Measurements from ENCODE around the gene ANO4. TPM values are rescaled to one million over a fixed set of nuclear protein-coding genes. Genes with fewer than 3 reads are reported as not detected.

ANO4 gene
- total and polyA plus RNA-seq, 2 of the 8 experiments (the other 6 are each of a cell fraction or from before 2014, with no cell fraction given), result 1.1 to 3.4 TPM

- no peak overlapping the region for H2BK15ac ChIP-seq (ENCODE audit: low read length)
- TF ChIP-seq USF2 (IDR thresholded peaks at IDR 0.05; ENCODE audit: low read length), result no peak
- no peak for TF ChIP-seq TCF12 (IDR thresholded peaks at IDR 0.05; ENCODE audit: low read depth, low read length)
- TF ChIP-seq SIN3A (conservative IDR thresholded peaks at IDR 0.05 in 1 of 2, IDR thresholded peaks at IDR 0.05 in 1 of 2; ENCODE audit: low read depth in 1 of 2, low read length in 2 of 2), result no peak
- TF ChIP-seq POLR2A (IDR thresholded peaks at IDR 0.05; ENCODE audit: control extremely low read depth in 1 of 2, low read depth in 2 of 2, low read length in 2 of 2), result no peak
- no peak for TF ChIP-seq SIRT6 (IDR thresholded peaks at IDR 0.05; ENCODE audit: low read length)
- no peak for TF ChIP-seq MAX (IDR thresholded peaks at IDR 0.05)
- no peak for TF ChIP-seq E2F6 (IDR thresholded peaks at IDR 0.05)
- H3K23ac ChIP-seq (ENCODE audit: insufficient read length), result no peak overlapping the region
- no peak overlapping the region for H4K91ac ChIP-seq (replicated peaks; ENCODE audit: insufficient read length, low read length)
- H3K79me1 ChIP-seq (ENCODE audit: low read depth, low read length), result no peaks in the 10 kb centered on the region
- no peak overlapping the region for H3K27ac ChIP-seq (ENCODE audit: low read depth, low read length)
- H3K4me1 ChIP-seq (replicated peaks in 1 of 4; ENCODE audit: control insufficient read depth in 3 of 4, insufficient read depth in 4 of 4, low read length in 3 of 4), result peaks cover 4 to 17% (median 12%) of the 10 kb centered on the region in 4 experiments
- ChIA-PET POLR2A (ENCODE audit: partially characterized antibody) (interaction anchor here (0.6 kb wide), 1 partner anchor 12 kb away, joined by 3 read pairs; no protein-coding TSS in a partner anchor), CTCF (ENCODE audit: partially characterized antibody) (interaction anchor here (0.6 to 1.4 kb wide), 2 partner anchors 31 to 34 kb away, joined by 3 to 4 read pairs; no protein-coding TSS in a partner anchor)
- no peak overlapping the region for H3K4me3 ChIP-seq (ENCODE audit: extremely low read depth in 1 of 4, insufficient read depth in 2 of 4, low read depth in 3 of 4, low read length in 4 of 4)
- H2AFZ ChIP-seq (ENCODE audit: low read length), result no peak overlapping the region
- no peak overlapping the region for H2AK5ac ChIP-seq (ENCODE audit: low read depth, low read length)
- no peaks in the 10 kb centered on the region for H3K23me2 ChIP-seq (ENCODE audit: low read depth, low read length)
- no peak overlapping the region for H4K5ac ChIP-seq (ENCODE audit: insufficient read length, low read depth, low read length)
- FAIRE-seq (no peak), DNase-seq (ENCODE audit: low read depth in 1 of 2, low spot score in 2 of 2) (no peak)
- 91% methylated on average over 3 of the region's 3 CpGs; no CpG with 5 or more reads in 1 of the 2 experiments for WGBS, 2 experiments (ENCODE audit: extremely low coverage in 1 of 2, insufficient coverage in 1 of 2, insufficient read length in 1 of 2, insufficient replicate concordance in 2 of 2, low coverage in 1 of 2, low lambda C conversion rate in 2 of 2, missing lambda C conversion rate in 1 of 2)
- H4K8ac ChIP-seq (ENCODE audit: extremely low read depth, insufficient read depth, low read length), result no peak overlapping the region
- no peaks in the 10 kb centered on the region for H3K79me2 ChIP-seq (ENCODE audit: control insufficient read depth in 1 of 2, insufficient read depth in 2 of 2, low read length in 2 of 2)
- H3K18ac ChIP-seq (ENCODE audit: extremely low read depth, low read length), result no peak overlapping the region
- no peak overlapping the region for H2BK5ac ChIP-seq (ENCODE audit: low read depth, low read length)
- no peak overlapping the region for H3K9ac ChIP-seq (replicated peaks in 1 of 4; ENCODE audit: extremely low read depth in 1 of 4, low read depth in 3 of 4, low read length in 3 of 4)
- H3K4me2 ChIP-seq (ENCODE audit: insufficient read depth in 1 of 2, low read depth in 2 of 2, low read length in 2 of 2), result no peak overlapping the region
- no peaks in the 10 kb centered on the region for H4K20me1 ChIP-seq (replicated peaks in 1 of 2; ENCODE audit: control insufficient read depth in 1 of 2, insufficient read depth in 2 of 2, low read length in 2 of 2)
- no peak overlapping the region for H2BK12ac ChIP-seq (ENCODE audit: low read depth, low read length)
- H2BK120ac ChIP-seq (replicated peaks; ENCODE audit: low read depth, low read length), result no peak overlapping the region
- H3K9me3 ChIP-seq (ENCODE audit: insufficient read depth in 2 of 2, low read depth in 1 of 2, low read length in 1 of 2), result no peaks in the 10 kb centered on the region
- H2BK20ac ChIP-seq (ENCODE audit: low read length), result no peak overlapping the region
- H3K56ac ChIP-seq (replicated peaks; ENCODE audit: insufficient read length, low read depth, low read length), result no peak overlapping the region
- no peaks in the 10 kb centered on the region for H3K36me3 ChIP-seq (ENCODE audit: control insufficient read depth in 2 of 4, insufficient read depth in 4 of 4, low read length in 3 of 4)
- peaks cover 0 to 4% (median 2%) of the 10 kb centered on the region in 4 experiments; a peak in 4 of 7 replicates for H3K27me3 ChIP-seq (replicated peaks in 1 of 4; ENCODE audit: control insufficient read depth in 3 of 4, extremely low read depth in 1 of 4, insufficient read depth in 3 of 4, low read length in 3 of 4)
- no peak overlapping the region for H3K14ac ChIP-seq (ENCODE audit: insufficient read length)
- H3K4ac ChIP-seq (replicated peaks; ENCODE audit: insufficient read length, low read depth, low read length), result no peak overlapping the region
Measured at GRCh38 chr12:100796621-100797020, 2.0 kb downstream of the ANO4 start.
